ENCODE results near the gene IQGAP2.
A peak's percentile ranks its signal among the peaks of the same experiment; 100 is the strongest.

Gene IQGAP2

GRCh38 chr5:76376866-76377230 is 26.2 kb upstream of the IQGAP2 start:
- Histone ChIP-seq H3K4me1 (ENCODE audit: control insufficient read depth, insufficient read depth, low read length) (no peaks in the 10 kb centered on the region; the same call in 1 of the 2 replicates), H3K9me3 (ENCODE audit: control insufficient read depth, insufficient read depth, low read depth, low read length) (no peaks in the 10 kb centered on the region), H3K4me3 (ENCODE audit: low read depth, low read length) (no peak overlapping the region), H3K36me3 (ENCODE audit: control insufficient read depth in 2 of 2, insufficient read depth in 1 of 2, low read length in 2 of 2) (no peaks in the 10 kb centered on the region), H3K27ac (ENCODE audit: extremely low read depth, low read depth, low read length) (no peak overlapping the region)
- ChIA-PET CTCF (interaction anchor here (0.6 kb wide), 1 partner anchor 256 kb away, joined by 3 read pairs; no protein-coding TSS in a partner anchor), POLR2A (no interaction called here)
- no peak for TF ChIP-seq TSHZ1 (tag by site-specific recombination; IDR thresholded peaks at IDR 0.05; ENCODE audit: borderline replicate concordance)
- no peak for TF ChIP-seq ZNF37A (tag by site-specific recombination; IDR thresholded peaks at IDR 0.05)
- no peak for TF ChIP-seq ZNF248 (tag by site-specific recombination; IDR thresholded peaks at IDR 0.05)
- no peak for TF ChIP-seq KLF17 (tag by site-specific recombination; IDR thresholded peaks at IDR 0.05)
- TF ChIP-seq MEIS1 (CRISPR knock-in tag; IDR thresholded peaks at IDR 0.05; ENCODE audit: borderline replicate concordance) = no peak

- no peaks in the 10 kb centered on the region for H3K9me3 ChIP-seq (ENCODE audit: control insufficient read depth, insufficient read depth, low read depth, low read length)
- H3K4me3 ChIP-seq (ENCODE audit: low read depth, low read length) = no peak overlapping the region
- TF ChIP-seq, protein P1, sequence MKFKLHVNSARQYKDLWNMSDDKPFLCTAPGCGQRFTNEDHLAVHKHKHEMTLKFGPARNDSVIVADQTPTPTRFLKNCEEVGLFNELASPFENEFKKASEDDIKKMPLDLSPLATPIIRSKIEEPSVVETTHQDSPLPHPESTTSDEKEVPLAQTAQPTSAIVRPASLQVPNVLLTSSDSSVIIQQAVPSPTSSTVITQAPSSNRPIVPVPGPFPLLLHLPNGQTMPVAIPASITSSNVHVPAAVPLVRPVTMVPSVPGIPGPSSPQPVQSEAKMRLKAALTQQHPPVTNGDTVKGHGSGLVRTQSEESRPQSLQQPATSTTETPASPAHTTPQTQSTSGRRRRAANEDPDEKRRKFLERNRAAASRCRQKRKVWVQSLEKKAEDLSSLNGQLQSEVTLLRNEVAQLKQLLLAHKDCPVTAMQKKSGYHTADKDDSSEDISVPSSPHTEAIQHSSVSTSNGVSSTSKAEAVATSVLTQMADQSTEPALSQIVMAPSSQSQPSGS (tag by site-specific recombination; IDR thresholded peaks at IDR 0.05; ENCODE audit: low read depth) = peak; percentile 75
- TF ChIP-seq, protein P2, sequence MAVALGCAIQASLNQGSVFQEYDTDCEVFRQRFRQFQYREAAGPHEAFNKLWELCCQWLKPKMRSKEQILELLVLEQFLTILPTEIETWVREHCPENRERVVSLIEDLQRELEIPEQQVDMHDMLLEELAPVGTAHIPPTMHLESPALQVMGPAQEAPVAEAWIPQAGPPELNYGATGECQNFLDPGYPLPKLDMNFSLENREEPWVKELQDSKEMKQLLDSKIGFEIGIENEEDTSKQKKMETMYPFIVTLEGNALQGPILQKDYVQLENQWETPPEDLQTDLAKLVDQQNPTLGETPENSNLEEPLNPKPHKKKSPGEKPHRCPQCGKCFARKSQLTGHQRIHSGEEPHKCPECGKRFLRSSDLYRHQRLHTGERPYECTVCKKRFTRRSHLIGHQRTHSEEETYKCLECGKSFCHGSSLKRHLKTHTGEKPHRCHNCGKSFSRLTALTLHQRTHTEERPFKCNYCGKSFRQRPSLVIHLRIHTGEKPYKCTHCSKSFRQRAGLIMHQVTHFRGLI (tag by site-specific recombination; IDR thresholded peaks at IDR 0.05) = no peak
- CTCF ChIA-PET = no interaction called here
- H3K27ac ChIP-seq (ENCODE audit: extremely low read depth, low read depth, low read length) = no peak overlapping the region
- no peaks in the 10 kb centered on the region for H3K36me3 ChIP-seq (ENCODE audit: control insufficient read depth in 2 of 2, insufficient read depth in 1 of 2, low read length in 2 of 2)
- POLR2A ChIA-PET = no interaction called here
- H3K4me1 ChIP-seq (ENCODE audit: control insufficient read depth, insufficient read depth, low read length) = no peaks in the 10 kb centered on the region; the same call in 1 of the 2 replicates
These were observed 24.7 kb upstream of the IQGAP2 start for GRCh38 chr5:76378355-76378754.

- CTCF ChIA-PET = interaction anchor here (0.6 kb wide), 1 partner anchor 818 kb away, joined by 3 read pairs; no protein-coding TSS in a partner anchor
- Histone ChIP-seq H3K27ac (ENCODE audit: extremely low read depth, low read depth, low read length) (no peak overlapping the region), H3K9me3 (ENCODE audit: control insufficient read depth, insufficient read depth, low read depth, low read length) (no peaks in the 10 kb centered on the region), H3K4me1 (ENCODE audit: control insufficient read depth, insufficient read depth, low read length) (no peaks in the 10 kb centered on the region; the same call in 1 of the 2 replicates), H3K36me3 (ENCODE audit: control insufficient read depth in 2 of 2, insufficient read depth in 1 of 2, low read length in 2 of 2) (no peaks in the 10 kb centered on the region), H3K4me3 (ENCODE audit: low read depth, low read length) (no peak overlapping the region)
- TF ChIP-seq ZNF555 (tag by site-specific recombination; conservative IDR thresholded peaks at IDR 0.05) (no peak), ZNF335 (tag by site-specific recombination; conservative IDR thresholded peaks at IDR 0.05) (peak; percentile 66), GFI1B (tag by site-specific recombination; IDR thresholded peaks at IDR 0.05) (no peak), ZNF274 (IDR thresholded peaks at IDR 0.05; ENCODE audit: low read length) (no peak), ZNF274 (tag by site-specific recombination; IDR thresholded peaks at IDR 0.05; ENCODE audit: borderline replicate concordance) (no peak), ZNF660 (tag by site-specific recombination; IDR thresholded peaks at IDR 0.05) (no peak)
- POLR2A ChIA-PET = no interaction called here
These were observed 23.8 kb upstream of the IQGAP2 start for GRCh38 chr5:76379316-76379715.

Data from HEK293 (cell line).